Activated naive CD4-positive, alpha-beta T cell treated with anti-CD3 and anti-CD28 coated beads, Interleukin-2, amount 50 U/mL, for 24 hours (primary cell): ENCODE data around the gene RPP14.
"Not testable (repeated sequence)": the region's sequence is repeated elsewhere in the genome, so short reads cannot be mapped to it uniquely, and the experiment has no call there.

Experiments
- H3K27ac Mint-ChIP-seq: one replicate; pipeline ENCODE4 v1.8.0; 2021; ENCODE audit warnings: mild to moderate bottlenecking, mixed read lengths
- H3K27me3 Mint-ChIP-seq: one replicate; pipeline ENCODE4 v1.8.0; 2021; ENCODE audit warnings: mixed read lengths
- H3K36me3 Mint-ChIP-seq: one replicate; pipeline ENCODE4 v1.8.0; 2021; ENCODE audit warnings: mixed read lengths
- H3K4me1 Mint-ChIP-seq: one replicate; pipeline ENCODE4 v1.8.0; 2021; ENCODE audit warnings: mixed read lengths
- H3K4me3 Mint-ChIP-seq: one replicate; pipeline ENCODE4 v1.8.0; 2021; ENCODE audit warnings: mild to moderate bottlenecking, mixed read lengths
- H3K9me3 Mint-ChIP-seq: one replicate; pipeline ENCODE4 v1.8.0; 2021; ENCODE audit warnings: mixed read lengths

The RPP14 gene

GRCh38 chr3:58285334-58285733 lies 20.7 kb upstream of the RPP14 start:
- peaks cover 8% of the 10 kb centered on the region for H3K36me3 Mint-ChIP-seq
- no peaks in the 10 kb centered on the region for H3K27me3 Mint-ChIP-seq
- no peaks in the 10 kb centered on the region for H3K4me1 Mint-ChIP-seq
- H3K4me3 Mint-ChIP-seq, result no peak overlapping the region
- no peaks in the 10 kb centered on the region for H3K9me3 Mint-ChIP-seq
- H3K27ac Mint-ChIP-seq, result no peak overlapping the region

GRCh38 chr3:58287354-58287753 lies 18.7 kb upstream of the RPP14 start:
- Mint-ChIP-seq H3K36me3 (peaks cover 7% of the 10 kb centered on the region), H3K27ac (no peak overlapping the region), H3K4me3 (no peak overlapping the region), H3K4me1 (no peaks in the 10 kb centered on the region), H3K9me3 (no peaks in the 10 kb centered on the region), H3K27me3 (no peaks in the 10 kb centered on the region)

GRCh38 chr3:58288011-58288728 lies 17.9 kb upstream of the RPP14 start:
- H3K9me3 Mint-ChIP-seq, result no peaks in the 10 kb centered on the region
- no peaks in the 10 kb centered on the region for H3K4me1 Mint-ChIP-seq
- H3K4me3 Mint-ChIP-seq, result no peak overlapping the region
- no peak overlapping the region for H3K27ac Mint-ChIP-seq
- peaks cover 7% of the 10 kb centered on the region for H3K36me3 Mint-ChIP-seq
- H3K27me3 Mint-ChIP-seq, result no peaks in the 10 kb centered on the region

- not testable (repeated sequence) for H3K4me3 Mint-ChIP-seq, H3K27ac Mint-ChIP-seq, H3K27me3 Mint-ChIP-seq, H3K4me1 Mint-ChIP-seq, H3K9me3 Mint-ChIP-seq, H3K36me3 Mint-ChIP-seq
Observed at GRCh38 chr3:58288964-58289613, 17.0 kb upstream of the RPP14 start.

- H3K27me3 Mint-ChIP-seq, H3K4me3 Mint-ChIP-seq, H3K27ac Mint-ChIP-seq, H3K9me3 Mint-ChIP-seq, H3K36me3 Mint-ChIP-seq, H3K4me1 Mint-ChIP-seq: not testable (repeated sequence)
Observed at GRCh38 chr3:58290446-58290845, 15.6 kb upstream of the RPP14 start.

GRCh38 chr3:58291671-58292338 lies 14.2 kb upstream of the RPP14 start:
- Mint-ChIP-seq H3K4me1 (no peaks in the 10 kb centered on the region), H3K27me3 (no peaks in the 10 kb centered on the region), H3K36me3 (peaks cover 5% of the 10 kb centered on the region), H3K4me3 (no peak overlapping the region), H3K27ac (no peak overlapping the region), H3K9me3 (no peaks in the 10 kb centered on the region)

GRCh38 chr3:58292866-58293265 lies 13.2 kb upstream of the RPP14 start:
- no peak overlapping the region for H3K27ac Mint-ChIP-seq
- H3K27me3 Mint-ChIP-seq, result no peaks in the 10 kb centered on the region
- peaks cover 5% of the 10 kb centered on the region for H3K36me3 Mint-ChIP-seq
- H3K4me3 Mint-ChIP-seq, result no peak overlapping the region
- H3K9me3 Mint-ChIP-seq, result no peaks in the 10 kb centered on the region
- no peaks in the 10 kb centered on the region for H3K4me1 Mint-ChIP-seq

- peaks cover 4% of the 10 kb centered on the region for H3K36me3 Mint-ChIP-seq
Observed at GRCh38 chr3:58293516-58293915, 12.5 kb upstream of the RPP14 start.

GRCh38 chr3:58296269-58296668 lies 9.8 kb upstream of the RPP14 start:
- no peaks in the 10 kb centered on the region for H3K9me3 Mint-ChIP-seq
- H3K4me1 Mint-ChIP-seq, result no peaks in the 10 kb centered on the region
- H3K27me3 Mint-ChIP-seq, result peaks cover 10% of the 10 kb centered on the region
- H3K36me3 Mint-ChIP-seq, result peaks cover 3% of the 10 kb centered on the region
- no peak overlapping the region for H3K4me3 Mint-ChIP-seq
- H3K27ac Mint-ChIP-seq, result no peak overlapping the region

More at GRCh38 chr3:58293516-58293915, 12.5 kb upstream of the RPP14 start:
- H3K9me3 Mint-ChIP-seq, result no peaks in the 10 kb centered on the region
- H3K4me3 Mint-ChIP-seq, result no peak overlapping the region
- no peak overlapping the region for H3K27ac Mint-ChIP-seq
- H3K4me1 Mint-ChIP-seq, result no peaks in the 10 kb centered on the region
- no peaks in the 10 kb centered on the region for H3K27me3 Mint-ChIP-seq

- no peak overlapping the region for H3K27ac Mint-ChIP-seq
- no peak overlapping the region for H3K4me3 Mint-ChIP-seq
- no peaks in the 10 kb centered on the region for H3K9me3 Mint-ChIP-seq
- peaks cover 4% of the 10 kb centered on the region for H3K36me3 Mint-ChIP-seq
- H3K4me1 Mint-ChIP-seq, result no peaks in the 10 kb centered on the region
- H3K27me3 Mint-ChIP-seq, result peaks cover 13% of the 10 kb centered on the region
Observed at GRCh38 chr3:58296843-58297242, 9.2 kb upstream of the RPP14 start.

GRCh38 chr3:58298190-58298589 lies 7.9 kb upstream of the RPP14 start:
- Mint-ChIP-seq H3K36me3 (peaks cover 4% of the 10 kb centered on the region), H3K27me3 (peaks cover 17% of the 10 kb centered on the region), H3K27ac (no peak overlapping the region), H3K9me3 (no peaks in the 10 kb centered on the region), H3K4me1 (no peaks in the 10 kb centered on the region), H3K4me3 (no peak overlapping the region)

- Mint-ChIP-seq H3K27me3 (peaks cover 17% of the 10 kb centered on the region), H3K27ac (no peak overlapping the region), H3K36me3 (peaks cover 3% of the 10 kb centered on the region)
Observed at GRCh38 chr3:58299075-58299474, 7.0 kb upstream of the RPP14 start.

GRCh38 chr3:58299839-58300516 lies 6.1 kb upstream of the RPP14 start:
- Mint-ChIP-seq H3K27me3 (peaks cover 17% of the 10 kb centered on the region), H3K27ac (no peak overlapping the region), H3K36me3 (peaks cover 2% of the 10 kb centered on the region)

More at GRCh38 chr3:58299075-58299474, 7.0 kb upstream of the RPP14 start:
- Mint-ChIP-seq H3K4me1 (no peaks in the 10 kb centered on the region), H3K9me3 (no peaks in the 10 kb centered on the region), H3K4me3 (no peak overlapping the region)

GRCh38 chr3:58307639-58308215 lies 1.7 kb downstream of the RPP14 start:
- Mint-ChIP-seq H3K27ac (peak overlapping the region; percentile 100), H3K27me3 (peaks cover 3% of the 10 kb centered on the region), H3K36me3 (peaks cover 7% of the 10 kb centered on the region), H3K4me1 (peaks cover 41% of the 10 kb centered on the region), H3K9me3 (no peaks in the 10 kb centered on the region), H3K4me3 (peak overlapping the region; percentile 100)

More at GRCh38 chr3:58299839-58300516, 6.1 kb upstream of the RPP14 start:
- H3K4me3 Mint-ChIP-seq, result no peak overlapping the region
- no peaks in the 10 kb centered on the region for H3K4me1 Mint-ChIP-seq
- H3K9me3 Mint-ChIP-seq, result no peaks in the 10 kb centered on the region

- Mint-ChIP-seq H3K27me3 (no peaks in the 10 kb centered on the region), H3K36me3 (peaks cover 9% of the 10 kb centered on the region), H3K4me1 (peaks cover 47% of the 10 kb centered on the region), H3K27ac (peak overlapping the region; percentile 51), H3K9me3 (no peaks in the 10 kb centered on the region), H3K4me3 (peak overlapping the region; percentile 100)
Observed at GRCh38 chr3:58308728-58309127, 2.7 kb downstream of the RPP14 start.
